OCI-LY1 (cell line): ENCODE measurements around the gene ZNF568.

Source experiments
- H2AFZ ChIP-seq: fragments of 200-600 bp; sonication (generic), shearing (Covaris generic); 2 replicates; pipeline ENCODE4 v1.6.0; 2014; ENCODE audit warnings: antibody characterized with exemption, mild to moderate bottlenecking, low read length
- H3F3A ChIP-seq: fragments of 200-600 bp; sonication (generic), shearing (Covaris generic); 2 replicates; pipeline ENCODE4 v1.6.0; 2014; ENCODE audit warnings: mild to moderate bottlenecking, antibody characterized with exemption, low read length, moderate library complexity; ENCODE audit not compliant: insufficient read depth
- H3K27ac ChIP-seq: fragments of 200-600 bp; sonication (generic); 2 replicates; pipeline ENCODE4 v1.5.1; 2014; ENCODE audit warnings: low read length, mixed run types, mild to moderate bottlenecking, low read depth; ENCODE audit not compliant: poor library complexity, severe bottlenecking
- H3K27me3 ChIP-seq: fragments of 200-600 bp; sonication (generic); 2 replicates; pipeline ENCODE4 v1.6.0; 2014; ENCODE audit warnings: antibody characterized with exemption, mild to moderate bottlenecking, low read length, moderate library complexity; ENCODE audit not compliant: insufficient read depth
- H3K36me3 ChIP-seq: fragments of 200-600 bp; sonication (generic); 2 replicates; pipeline ENCODE4 v1.6.1; 2014; ENCODE audit warnings: mild to moderate bottlenecking, antibody characterized with exemption, low read length, moderate library complexity, mixed read lengths; ENCODE audit not compliant: insufficient read depth
- H3K4me1 ChIP-seq: fragments of 200-600 bp; sonication (generic); 2 replicates; pipeline ENCODE4 v1.5.1; 2014; ENCODE audit warnings: mild to moderate bottlenecking, low read length, moderate library complexity; ENCODE audit not compliant: insufficient read depth, severe bottlenecking
- H3K4me2 ChIP-seq: fragments of 200-600 bp; sonication (generic), shearing (Covaris generic); 2 replicates; pipeline ENCODE4 v1.6.1; 2014; ENCODE audit warnings: low read length
- H3K4me3 ChIP-seq: fragments of 200-600 bp; sonication (generic); 2 replicates; pipeline ENCODE4 v1.5.1; 2014; ENCODE audit warnings: low read length, low read depth, mild to moderate bottlenecking, mixed read lengths; ENCODE audit not compliant: poor library complexity, severe bottlenecking
- H3K79me2 ChIP-seq: fragments of 200-600 bp; shearing (Covaris generic); 2 replicates; pipeline ENCODE4 v1.6.1; 2016; ENCODE audit warnings: mixed run types, low read length, mixed read lengths; ENCODE audit not compliant: insufficient read depth
- H3K9ac ChIP-seq: fragments of 200-600 bp; sonication (generic), shearing (Covaris generic); 2 replicates; pipeline ENCODE4 v1.6.1; 2014; ENCODE audit warnings: mild to moderate bottlenecking, low read length, mixed read lengths
- H3K9me2 ChIP-seq: fragments of 200-600 bp; sonication (generic), shearing (Covaris generic); 2 replicates; pipeline ENCODE4 v1.6.1; 2014; ENCODE audit warnings: low read depth, mild to moderate bottlenecking, low read length, mixed read lengths
- H3K9me3 ChIP-seq: fragments of 200-600 bp; shearing (Covaris generic); 2 replicates; pipeline ENCODE4 v1.6.1; 2014; ENCODE audit warnings: low read length, mixed read lengths
- H4K20me1 ChIP-seq: fragments of 200-600 bp; sonication (generic), shearing (Covaris generic); 2 replicates; pipeline ENCODE4 v1.6.0; 2016; ENCODE audit warnings: mild to moderate bottlenecking, low read length; ENCODE audit not compliant: insufficient read depth
- CTCF ChIP-seq: fragments of 200-600 bp; sonication (generic), shearing (Covaris generic); IDR thresholded peaks from 2 replicates; pipeline ENCODE4 v1.5.1; 2017; ENCODE audit warnings: mild to moderate bottlenecking, antibody characterized with exemption, low read length, moderate library complexity, mixed read lengths
- EZH2 ChIP-seq: fragments of 200-600 bp; sonication (generic), shearing (Covaris generic); IDR thresholded peaks from 2 replicates; pipeline ENCODE4 v1.8.0; 2017; ENCODE audit warnings: borderline replicate concordance, mixed run types, mild to moderate bottlenecking, antibody characterized with exemption, low read length, moderate library complexity, mixed read lengths

ZNF568 gene

GRCh38 chr19:36986131-36986530 is 70.0 kb downstream of the ZNF568 start:
- Histone ChIP-seq H3K9ac (no peak overlapping the region), H3K4me1 (no peaks in the 10 kb centered on the region), H3K79me2 (no peaks in the 10 kb centered on the region), H3K36me3 (no peaks in the 10 kb centered on the region), H3K9me3 (no peaks in the 10 kb centered on the region), H3K27me3 (no peaks in the 10 kb centered on the region), H3K27ac (no peak overlapping the region), H3K4me3 (no peak overlapping the region), H2AFZ (no peak overlapping the region), H3F3A (no peaks in the 10 kb centered on the region), H3K9me2 (no peaks in the 10 kb centered on the region), H3K4me2 (no peak overlapping the region), H4K20me1 (no peaks in the 10 kb centered on the region)
- TF ChIP-seq CTCF (no peak), EZH2 (no peak)

DNA sequence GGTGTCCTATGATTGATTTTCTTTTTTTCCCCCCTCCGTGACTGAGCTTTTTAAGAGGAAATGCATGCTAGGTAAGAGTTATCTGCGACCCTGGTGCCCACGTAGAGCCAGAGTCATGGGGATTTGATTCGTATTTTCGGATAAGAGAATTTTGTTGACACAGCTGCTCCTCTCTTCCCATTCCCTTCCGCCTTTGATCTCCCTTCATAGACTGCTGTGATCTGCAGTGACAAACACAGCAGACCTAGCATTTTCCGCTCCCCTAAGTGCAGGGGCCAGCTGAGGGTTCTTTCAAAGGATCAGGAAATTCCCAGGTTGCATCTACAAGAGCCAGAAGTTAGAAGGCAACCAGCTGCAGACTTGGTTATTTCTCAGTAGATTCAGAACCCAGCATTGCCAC is 70.5 kb downstream of the ZNF568 start:
- H3K27me3 ChIP-seq = no peaks in the 10 kb centered on the region
- H3K79me2 ChIP-seq = no peaks in the 10 kb centered on the region
- H2AFZ ChIP-seq = no peak overlapping the region
- H3K9ac ChIP-seq = no peak overlapping the region
- no peaks in the 10 kb centered on the region for H4K20me1 ChIP-seq
- no peaks in the 10 kb centered on the region for H3K36me3 ChIP-seq
- TF ChIP-seq CTCF = no peak
- TF ChIP-seq EZH2 = no peak
- no peaks in the 10 kb centered on the region for H3K4me1 ChIP-seq
- H3K4me2 ChIP-seq = no peak overlapping the region
- no peaks in the 10 kb centered on the region for H3F3A ChIP-seq
- H3K4me3 ChIP-seq = no peak overlapping the region
- H3K27ac ChIP-seq = no peak overlapping the region
- no peaks in the 10 kb centered on the region for H3K9me3 ChIP-seq
- no peaks in the 10 kb centered on the region for H3K9me2 ChIP-seq

GRCh38 chr19:36987091-36987490 is 71.0 kb downstream of the ZNF568 start:
- no peaks in the 10 kb centered on the region for H3K36me3 ChIP-seq
- no peaks in the 10 kb centered on the region for H3K9me2 ChIP-seq
- no peaks in the 10 kb centered on the region for H3F3A ChIP-seq
- no peak overlapping the region for H3K4me3 ChIP-seq
- TF ChIP-seq EZH2 (no peak), CTCF (no peak)
- H3K4me2 ChIP-seq = no peak overlapping the region
- no peaks in the 10 kb centered on the region for H3K27me3 ChIP-seq
- no peak overlapping the region for H3K27ac ChIP-seq
- H2AFZ ChIP-seq = no peak overlapping the region
- H4K20me1 ChIP-seq = no peaks in the 10 kb centered on the region
- no peaks in the 10 kb centered on the region for H3K4me1 ChIP-seq
- H3K9ac ChIP-seq = no peak overlapping the region
- H3K79me2 ChIP-seq = no peaks in the 10 kb centered on the region
- no peaks in the 10 kb centered on the region for H3K9me3 ChIP-seq
